HepG2 (cell line): ENCODE results near the gene SERPINB1. TPM values are rescaled to one million over a fixed set of nuclear protein-coding genes. Genes with fewer than 3 reads are reported as not detected.

Experiments
- ATAC-seq: fragments of 200-7000 bp; cut with Tn5 transposase; 3 replicates; pipeline ENCODE4 v1.9.1; 2020; ENCODE audit warnings: mild to moderate bottlenecking, moderate library complexity
- BruUV-seq: library from RNA; stranded (reverse); fragments of 400-500 nt; replicated peaks from 2 replicates; lab custom pipeline; 2021; lab: Mats Ljungman, UMichigan
- CTCF ChIA-PET: fragments of 300-600 bp; formaldehyde crosslinking; extraction: SDS; loops from one replicate; lab custom pipeline; 2021; ENCODE audit warnings: low total read pairs, inconsistent platforms, low intra/inter-chr PET ratio; lab: Yijun Ruan, JAX
- POLR2A ChIA-PET: fragments of 350-600 bp; sonication (Branson Sonifier 250); formaldehyde crosslinking; loops from one replicate; lab custom pipeline; 2020; ENCODE audit warnings: antibody characterized with exemption, inconsistent platforms; lab: Yijun Ruan, JAX
- DNase-seq: peaks from one replicate; pipeline ENCODE4 v3.0.0-alpha.2; 2015; ENCODE audit warnings: low spot score
- FAIRE-seq: peaks from 3 replicates; lab custom pipeline; 2011; peaks lifted over from hg19 to GRCh38; lab: Jason Lieb, UNC
- H2AFZ ChIP-seq: one replicate; pipeline ENCODE4 v1.6.1; 2011; ENCODE audit warnings: low read length, inconsistent platforms
- H3K27ac ChIP-seq: fragments of 300-600 bp; 3 replicates; pipeline ENCODE4 v1.8.0; 2011; ENCODE audit warnings: mixed run types, mild to moderate bottlenecking, mixed read lengths, low read length, inconsistent platforms; ENCODE audit not compliant: insufficient read depth; ENCODE audit errors: extremely low read length
- H3K27me3 ChIP-seq, 2 experiments: fragments of 200-600 bp in 1 of 2; 2 replicates in 1 of 2; 3 replicates in 1 of 2; pipeline versions ENCODE4 v1.6.0 to v1.8.0; 2011; ENCODE audit warnings: low read length in 2 of 2, mild to moderate bottlenecking in 2 of 2, moderate library complexity in 2 of 2, inconsistent platforms in 1 of 2; ENCODE audit not compliant: insufficient read depth in 2 of 2, control insufficient read depth in 1 of 2
- H3K36me3 ChIP-seq, 2 experiments: fragments of 200-600 bp in 1 of 2; replicated peaks in 1 of 2; 2 replicates in 1 of 2; 3 replicates in 1 of 2; pipeline versions ENCODE4 v1.5.1 to v1.8.0; 2011; ENCODE audit warnings: low read length in 2 of 2, inconsistent platforms in 1 of 2; ENCODE audit not compliant: insufficient read depth in 2 of 2, control insufficient read depth in 1 of 2
- H3K4me1 ChIP-seq: 2 replicates; pipeline ENCODE4 v1.5.1; 2012; ENCODE audit warnings: low read length, inconsistent platforms; ENCODE audit not compliant: insufficient read depth
- H3K4me2 ChIP-seq: 2 replicates; pipeline ENCODE4 v1.6.0; 2011; ENCODE audit warnings: low read depth, low read length, inconsistent platforms
- H3K4me3 ChIP-seq, 3 experiments: fragments of 200-600 bp in 1 of 3; sonication (generic), shearing (Covaris generic) in 1 of 3; replicated peaks in 1 of 3; 2 replicates each; pipeline ENCODE4 v1.5.1; 2011 to 2016; ENCODE audit warnings: low read length in 3 of 3, inconsistent platforms in 2 of 3, low read depth in 2 of 3, mild to moderate bottlenecking in 2 of 3, control low read depth in 1 of 3, mixed read lengths in 1 of 3; ENCODE audit not compliant: insufficient read depth in 1 of 3
- H3K79me2 ChIP-seq: one replicate; pipeline ENCODE4 v1.6.1; 2011; ENCODE audit warnings: low read length, inconsistent platforms; ENCODE audit not compliant: insufficient read depth
- H3K9ac ChIP-seq: 2 replicates; pipeline ENCODE4 v1.6.0; 2011; ENCODE audit warnings: mild to moderate bottlenecking, low read depth, low read length, inconsistent platforms; ENCODE audit not compliant: insufficient read depth
- H3K9me3 ChIP-seq: 2 replicates; pipeline ENCODE4 v1.5.1; 2012; ENCODE audit warnings: mild to moderate bottlenecking, low read length
- H4K20me1 ChIP-seq: 2 replicates; pipeline ENCODE4 v1.6.0; 2011; ENCODE audit warnings: inconsistent platforms, mild to moderate bottlenecking, low read length, moderate library complexity; ENCODE audit not compliant: insufficient read depth
- AHDC1 ChIP-seq: sonication (generic); formaldehyde crosslinking; IDR thresholded peaks from 2 replicates; pipeline ENCODE4 v1.5.1; 2020; ENCODE audit warnings: mild to moderate bottlenecking, missing genetic modification reagents, borderline replicate concordance
- CERS6 ChIP-seq: sonication (generic); formaldehyde crosslinking; IDR thresholded peaks from 2 replicates; pipeline ENCODE4 v1.5.0; 2020; ENCODE audit warnings: missing genetic modification reagents
- WGBS: methylation state at CpG from one replicate; pipeline ENCODE4 v1.1.6; 2017; ENCODE audit warnings: low lambda C conversion rate; 5-methylcytosine and 5-hydroxymethylcytosine counted together
- in situ Hi-C: cut with HindIII; loops from 2 replicates; pipeline ENCODE4 v1.10.0; 2017; ENCODE audit warnings: low pct_unique_long_range_greater_than_20kb; ENCODE audit not compliant: extremely low pct_ligation_motif_present
- intact Hi-C: fragments of 100-400 bp; cut with micrococcal nuclease; formaldehyde crosslinking; loops from one replicate; pipeline ENCODE4 v1.10.0; 2022; ENCODE audit not compliant: unreplicated experiment
- polyA plus RNA-seq, 8 experiments: library from polyadenylated mRNA; depleted of rRNA in 3 of 8; stranded (reverse) in 7 of 8; unstranded in 1 of 8; fragments of >200 nt; fragmentation: Illumina TruSeq in 4 of 8; extraction: Trizol in 4 of 8; gene quantifications; 2 replicates each; pipeline versions ENCODE4 v1.2.1 to v1.2.3, GENCODE V29; 2011 to 2016; ENCODE audit warnings: low read depth in 4 of 8, missing spikeins in 1 of 8, mixed read lengths in 1 of 8; ENCODE audit not compliant: insufficient read depth in 1 of 8
- total RNA-seq, 5 experiments: library from RNA; depleted of rRNA; stranded (reverse); fragments of >200 nt; fragmentation: Illumina TruSeq; extraction: Trizol; gene quantifications; 2 replicates each; pipeline ENCODE4 v1.2.3, GENCODE V29; 2016; ENCODE audit warnings: low read depth in 1 of 5

The SERPINB1 gene
- total and polyA plus RNA-seq, 2 of the 13 experiments (the other 11 are each of a cell fraction or from before 2014, with no cell fraction given): 41.4 to 60.5 TPM

- ChIA-PET POLR2A (interaction anchor here (1.2 to 2.4 kb wide), 2 partner anchors 9 to 14 kb away, joined by 4 to 12 read pairs; partner anchors contain the start of gene SERPINB1), CTCF (no interaction called here)
- Histone ChIP-seq H3K4me1 (peaks cover 15% of the 10 kb centered on the region), H3K36me3 (no peaks in the 10 kb centered on the region), H3K9ac (no peak overlapping the region), H3K4me2 (no peak overlapping the region), H4K20me1 (no peaks in the 10 kb centered on the region), H3K9me3 (no peaks in the 10 kb centered on the region), H3K27ac (no peak overlapping the region), H3K4me3 (no peak overlapping the region), H2AFZ (no peak overlapping the region), H3K79me2 (no peaks in the 10 kb centered on the region), H3K27me3 (no peaks in the 10 kb centered on the region)
- intact Hi-C loops (no loop called here), in situ Hi-C loops (no loop called here)
- DNase-seq: no peak
- no TSS peak for BruUV-seq
- no peak for FAIRE-seq
- WGBS: 86% methylated on average over 6 of the region's 6 CpGs
- no peak for TF ChIP-seq AHDC1 (CRISPR knock-in tag)
- TF ChIP-seq CERS6 (CRISPR knock-in tag): no peak
- ATAC-seq: no peak
Observed at GRCh38 chr6:2827142-2827541, 14.5 kb downstream of the SERPINB1 start.
